WI38 (cell line): ENCODE measurements around the gene GAREM1.

Experiments used
- H3K4me3 ChIP-seq: 2 replicates; pipeline ENCODE4 v1.5.1; 2011; ENCODE audit warnings: low read depth, mild to moderate bottlenecking, control low read depth, low read length
- CTCF ChIP-seq: IDR thresholded peaks from 2 replicates; pipeline ENCODE4 v1.5.1; 2012; ENCODE audit warnings: low read depth, mild to moderate bottlenecking, control low read depth, low read length

The GAREM1 gene

GRCh38 chr18:32425466-32425865, 45.2 kb downstream of the GAREM1 start:
- H3K4me3 ChIP-seq, result no peak overlapping the region

GRCh38 chr18:32424696-32425095, 46.0 kb downstream of the GAREM1 start:
- TF ChIP-seq CTCF, result no peak
- H3K4me3 ChIP-seq, result no peak overlapping the region

More at GRCh38 chr18:32425466-32425865, 45.2 kb downstream of the GAREM1 start:
- no peak for TF ChIP-seq CTCF

- no peak for TF ChIP-seq CTCF
- no peak overlapping the region for H3K4me3 ChIP-seq
These were observed 47.5 kb downstream of the GAREM1 start for GRCh38 chr18:32422978-32423740.

- TF ChIP-seq CTCF, result no peak
- no peak overlapping the region for H3K4me3 ChIP-seq
These were observed 48.5 kb downstream of the GAREM1 start for GRCh38 chr18:32422201-32422600.

- TF ChIP-seq CTCF, result no peak
- H3K4me3 ChIP-seq, result no peak overlapping the region
These were observed 50.5 kb downstream of the GAREM1 start for GRCh38 chr18:32420084-32420750.

GRCh38 chr18:32418148-32418547, 52.5 kb downstream of the GAREM1 start:
- no peak overlapping the region for H3K4me3 ChIP-seq
- TF ChIP-seq CTCF, result no peak

GRCh38 chr18:32405588-32405987, 65.1 kb downstream of the GAREM1 start:
- no peak overlapping the region for H3K4me3 ChIP-seq
- TF ChIP-seq CTCF, result no peak
